Thymus (tissue), 11 donors: ENCODE measurements around the gene MCL1. TPM values are rescaled to one million over a fixed set of nuclear protein-coding genes. Genes with fewer than 3 reads are reported as not detected.

Source experiments
- DNase-seq, 9 donors: peaks; one replicate each; pipeline ENCODE4 v3.0.0-alpha.2; 2013; ENCODE audit warnings: low spot score in 9 of 9, low read depth in 6 of 9, missing footprints in 1 of 9
- H3K27ac ChIP-seq, 2 donors: one replicate each; pipeline ENCODE4 v1.5.1; 2013; ENCODE audit warnings: control low read depth in 1 of 2, low read depth in 1 of 2, low read length in 1 of 2, mild to moderate bottlenecking in 1 of 2, moderate library complexity in 1 of 2
- H3K27me3 ChIP-seq, 2 donors: one replicate each; pipeline ENCODE4 v1.5.1; 2013; ENCODE audit warnings: low read length in 1 of 2; ENCODE audit not compliant: control insufficient read depth in 2 of 2, insufficient read depth in 1 of 2
- H3K36me3 ChIP-seq, 2 donors: one replicate each; pipeline ENCODE4 v1.5.1; 2013; ENCODE audit warnings: low read length in 1 of 2, mild to moderate bottlenecking in 1 of 2, moderate library complexity in 1 of 2; ENCODE audit not compliant: control insufficient read depth in 2 of 2, insufficient read depth in 2 of 2
- H3K4me1 ChIP-seq, 2 donors: one replicate each; pipeline ENCODE4 v1.5.1; 2013; ENCODE audit warnings: low read length in 2 of 2; ENCODE audit not compliant: control insufficient read depth in 2 of 2, insufficient read depth in 2 of 2
- H3K4me3 ChIP-seq, 2 donors: one replicate each; pipeline ENCODE4 v1.5.1; 2013; ENCODE audit warnings: low read length in 2 of 2, control low read depth in 1 of 2, mild to moderate bottlenecking in 1 of 2
- H3K9me3 ChIP-seq, 2 donors: one replicate each; pipeline ENCODE4 v1.5.1; 2013; ENCODE audit warnings: low read length in 1 of 2, mild to moderate bottlenecking in 1 of 2; ENCODE audit not compliant: control insufficient read depth in 2 of 2, insufficient read depth in 1 of 2
- WGBS: extraction: QIAGEN DNeasy Blood & Tissue Kit; methylation state at CpG from one replicate; pipeline ENCODE4 v1.1.7; 2013; 5-methylcytosine and 5-hydroxymethylcytosine counted together
- polyA plus RNA-seq: library from polyadenylated mRNA; stranded (reverse); fragments of 200-250 nt; gene quantifications from one replicate; pipeline ENCODE4 v1.2.3, GENCODE V29; 2013
- total RNA-seq: library from RNA; stranded (reverse); fragments of 120-200 nt; gene quantifications from one replicate; pipeline ENCODE4 v1.2.4, GENCODE V29; 2013
- donor health status: healthy.

MCL1 gene
- total and polyA plus RNA-seq, 2 donors, result 129 to 200 TPM

- H3K36me3 ChIP-seq, result no peaks in the 10 kb centered on the region
- peak overlapping the region in 1 of 2 donors; percentile 26 for H3K27ac ChIP-seq
- no peak for DNase-seq
- H3K27me3 ChIP-seq, result peaks cover 25 to 74% of the 10 kb centered on the region in 2 donors
- H3K9me3 ChIP-seq, result no peaks in the 10 kb centered on the region
- H3K4me1 ChIP-seq, result peaks cover 16 to 31% of the 10 kb centered on the region in 2 donors
- no peak overlapping the region for H3K4me3 ChIP-seq
- 93% methylated on average over 22 of the region's 22 CpGs for WGBS
Observed at GRCh38 chr1:150550222-150551050, 29.0 kb downstream of the MCL1 start.

GRCh38 chr1:150549496-150550221, 29.8 kb downstream of the MCL1 start:
- WGBS, result 40% methylated on average over 43 of the region's 43 CpGs
- no peaks in the 10 kb centered on the region for H3K36me3 ChIP-seq
- peak overlapping the region in 1 of 2 donors; percentile 55 for H3K4me3 ChIP-seq
- no peak for DNase-seq
- H3K9me3 ChIP-seq, result no peaks in the 10 kb centered on the region
- peaks cover 25 to 76% of the 10 kb centered on the region in 2 donors for H3K27me3 ChIP-seq
- peak overlapping the region in 1 of 2 donors; percentile 42 for H3K27ac ChIP-seq
- peaks cover 16 to 31% of the 10 kb centered on the region in 2 donors for H3K4me1 ChIP-seq

- WGBS, result under 1% methylated on average over 91 of the region's 91 CpGs
- Histone ChIP-seq H3K4me3 (peak within 1 kb of the TSS; percentile 16 to 55), H3K27ac (peak within 1 kb of the TSS in 1 of 2 donors; percentile 42), H3K9me3 (no peaks in the 10 kb centered on the region), H3K27me3 (peaks cover 25 to 76% of the 10 kb centered on the region in 2 donors), H3K4me1 (peaks cover 16 to 31% of the 10 kb centered on the region in 2 donors), H3K36me3 (no peaks in the 10 kb centered on the region)
- DNase-seq, result peak in 1 of 9 donors; percentile 47
Observed at GRCh38 chr1:150548632-150549495, 30.5 kb downstream of the MCL1 start, which contains the start of gene ADAMTSL4. Gene ADAMTSL4 (plus strand): TSS chr1:150549408. CDS start chr1:150552289, 2,881 bp downstream.

GRCh38 chr1:150548324-150548631, 31.1 kb downstream of the MCL1 start:
- no peaks in the 10 kb centered on the region for H3K9me3 ChIP-seq
- peaks cover 16 to 31% of the 10 kb centered on the region in 2 donors for H3K4me1 ChIP-seq
- DNase-seq, result no peak
- H3K27me3 ChIP-seq, result peaks cover 25 to 80% of the 10 kb centered on the region in 2 donors
- no peak overlapping the region for H3K27ac ChIP-seq
- 69% methylated on average over 4 of the region's 4 CpGs for WGBS
- H3K36me3 ChIP-seq, result no peaks in the 10 kb centered on the region
- peak overlapping the region; percentile 16 to 55 for H3K4me3 ChIP-seq

GRCh38 chr1:150546294-150546937, 33.0 kb downstream of the MCL1 start:
- Histone ChIP-seq H3K9me3 (no peaks in the 10 kb centered on the region), H3K27me3 (peaks cover 25 to 62% of the 10 kb centered on the region in 2 donors), H3K36me3 (no peaks in the 10 kb centered on the region), H3K27ac (no peak overlapping the region), H3K4me1 (peaks cover 9 to 20% of the 10 kb centered on the region in 2 donors), H3K4me3 (no peak overlapping the region)
- WGBS, result 94% methylated on average over 16 of the region's 16 CpGs
- DNase-seq, result no peak

GRCh38 chr1:150545486-150546032, 33.9 kb downstream of the MCL1 start:
- no peak for DNase-seq
- Histone ChIP-seq H3K27ac (no peak overlapping the region), H3K4me1 (peaks cover 9 to 11% of the 10 kb centered on the region in 2 donors), H3K9me3 (no peaks in the 10 kb centered on the region), H3K4me3 (no peak overlapping the region), H3K36me3 (no peaks in the 10 kb centered on the region), H3K27me3 (peaks cover 20 to 53% of the 10 kb centered on the region in 2 donors)
- WGBS, result 94% methylated on average over 6 of the region's 6 CpGs

- Histone ChIP-seq H3K27ac (no peak overlapping the region), H3K36me3 (no peaks in the 10 kb centered on the region), H3K27me3 (peaks cover 8 to 40% of the 10 kb centered on the region in 2 donors), H3K4me1 (peaks cover 5 to 7% of the 10 kb centered on the region in 2 donors), H3K9me3 (no peaks in the 10 kb centered on the region), H3K4me3 (no peak overlapping the region)
- no peak for DNase-seq
- 95% methylated on average over 3 of the region's 3 CpGs for WGBS
Observed at GRCh38 chr1:150544204-150544603, 35.2 kb downstream of the MCL1 start.

- peaks cover 2 to 4% of the 10 kb centered on the region in 2 donors for H3K4me1 ChIP-seq
- H3K27ac ChIP-seq, result no peak overlapping the region
- H3K36me3 ChIP-seq, result no peaks in the 10 kb centered on the region
- no peaks in the 10 kb centered on the region for H3K9me3 ChIP-seq
- whole genome bisulfite sequencing, result 96% methylated on average over 13 of the region's 13 CpGs
- no peak for DNase-seq
- H3K27me3 ChIP-seq, result peaks cover 4 to 35% of the 10 kb centered on the region in 2 donors
- H3K4me3 ChIP-seq, result no peak overlapping the region
Observed at GRCh38 chr1:150543500-150544143, 35.8 kb downstream of the MCL1 start.
